ENCODE measurements around the gene ATE1. TPM values are rescaled to one million over a fixed set of nuclear protein-coding genes. Genes with fewer than 3 reads are reported as not detected.

ATE1 gene
- total and polyA plus RNA-seq, 2 donors (not counting 3 experiments of a cell fraction or from before 2014, with no cell fraction given), result 8.7 to 27.1 TPM

- no peak overlapping the region for H3K9ac ChIP-seq (replicated peaks; ENCODE audit: extremely low read depth, insufficient read depth, low read length)
- intact Hi-C loops (cut with micrococcal nuclease) (no loop called here), dilution Hi-C loops (cut with MboI; ENCODE audit: extremely low pct_ligation_motif_present, low sequenced_read_pairs) (no loop called here)
- no peaks in the 10 kb centered on the region for H3K9me1 ChIP-seq (replicated peaks; ENCODE audit: control insufficient read depth, extremely low read depth, insufficient read depth, low read length)
- H3K79me2 ChIP-seq (ENCODE audit: control insufficient read depth, insufficient read depth, low read length), result no peaks in the 10 kb centered on the region
- H3K36me3 ChIP-seq (ENCODE audit: control insufficient read depth in 2 of 2, extremely low read depth in 1 of 2, insufficient read depth in 2 of 2, low read length in 2 of 2), result no peaks in the 10 kb centered on the region
- TF ChIP-seq EZH2 (IDR thresholded peaks at IDR 0.05; ENCODE audit: borderline replicate concordance, low read depth, low read length, severe bottlenecking), result no peak
- TF ChIP-seq MYC (IDR thresholded peaks at IDR 0.05; ENCODE audit: low read depth, low read length), result no peak
- no peak for TF ChIP-seq CTCF (IDR thresholded peaks at IDR 0.05; ENCODE audit: extremely low read depth in 1 of 2, insufficient read depth in 1 of 2, low read depth in 1 of 2, low read length in 2 of 2)
- TF ChIP-seq JUN (IDR thresholded peaks at IDR 0.05; ENCODE audit: borderline replicate concordance, insufficient read depth, insufficient read length, low read depth), result no peak
- H3K27ac ChIP-seq (ENCODE audit: insufficient read depth, low read depth, low read length), result no peak overlapping the region
- H4K20me1 ChIP-seq (replicated peaks; ENCODE audit: control insufficient read depth, extremely low read depth, insufficient read depth, low read length), result no peaks in the 10 kb centered on the region
- POLR2A ChIA-PET, result no interaction called here
- CTCF ChIA-PET, result interaction anchor here (2.2 kb wide), 1 partner anchor 12 kb away, joined by 19 read pairs; no protein-coding TSS in a partner anchor
- BruUV-seq (replicated peaks), result no TSS peak
- H3K27me3 ChIP-seq (ENCODE audit: control insufficient read depth in 2 of 2, insufficient read depth in 2 of 2, low read length in 2 of 2), result no peaks in the 10 kb centered on the region
- no peaks in the 10 kb centered on the region for H3K9me3 ChIP-seq (replicated peaks; ENCODE audit: control insufficient read depth, insufficient read depth, low read length)
- H3K4me3 ChIP-seq (replicated peaks in 1 of 3; ENCODE audit: insufficient read depth in 1 of 3, low read depth in 1 of 3, low read length in 3 of 3), result no peak overlapping the region
- H2AFZ ChIP-seq (ENCODE audit: low read depth, low read length), result no peak overlapping the region
- no peaks in the 10 kb centered on the region for H3K4me1 ChIP-seq (ENCODE audit: control insufficient read depth, extremely low read depth, insufficient read depth, low read length)
- no peak overlapping the region for H3K4me2 ChIP-seq (ENCODE audit: insufficient read depth, low read length)
- DNase-seq (ENCODE audit: low read depth, low spot score) (no peak), FAIRE-seq (no peak)
These were observed 92.5 kb downstream of the ATE1 start for GRCh38 chr10:121835376-121835775.

- Histone ChIP-seq H3K9me3 (replicated peaks; ENCODE audit: control insufficient read depth, insufficient read depth, low read length) (no peaks in the 10 kb centered on the region), H3K36me3 (ENCODE audit: control insufficient read depth in 2 of 2, extremely low read depth in 1 of 2, insufficient read depth in 2 of 2, low read length in 2 of 2) (no peaks in the 10 kb centered on the region), H3K27me3 (ENCODE audit: control insufficient read depth in 2 of 2, insufficient read depth in 2 of 2, low read length in 2 of 2) (no peaks in the 10 kb centered on the region), H3K9ac (replicated peaks; ENCODE audit: extremely low read depth, insufficient read depth, low read length) (no peak overlapping the region), H2AFZ (ENCODE audit: low read depth, low read length) (no peak overlapping the region), H3K4me2 (ENCODE audit: insufficient read depth, low read length) (no peak overlapping the region), H3K9me1 (replicated peaks; ENCODE audit: control insufficient read depth, extremely low read depth, insufficient read depth, low read length) (no peaks in the 10 kb centered on the region), H3K4me3 (replicated peaks in 1 of 3; ENCODE audit: insufficient read depth in 1 of 3, low read depth in 1 of 3, low read length in 3 of 3) (no peak overlapping the region), H4K20me1 (replicated peaks; ENCODE audit: control insufficient read depth, extremely low read depth, insufficient read depth, low read length) (no peaks in the 10 kb centered on the region), H3K27ac (ENCODE audit: insufficient read depth, low read depth, low read length) (no peak overlapping the region), H3K4me1 (ENCODE audit: control insufficient read depth, extremely low read depth, insufficient read depth, low read length) (no peaks in the 10 kb centered on the region), H3K79me2 (ENCODE audit: control insufficient read depth, insufficient read depth, low read length) (no peaks in the 10 kb centered on the region)
- dilution Hi-C loops (cut with MboI; ENCODE audit: extremely low pct_ligation_motif_present, low sequenced_read_pairs) (no loop called here), intact Hi-C loops (cut with micrococcal nuclease) (no loop called here)
- ChIA-PET CTCF (interaction anchor here (2.2 kb wide), 1 partner anchor 11 kb away, joined by 19 read pairs; no protein-coding TSS in a partner anchor), POLR2A (no interaction called here)
- TF ChIP-seq POLR2AphosphoS5 (IDR thresholded peaks at IDR 0.05; ENCODE audit: insufficient read depth, low read depth, low read length) (no peak), MYC (IDR thresholded peaks at IDR 0.05; ENCODE audit: low read depth, low read length) (no peak), FOS (IDR thresholded peaks at IDR 0.05; ENCODE audit: borderline replicate concordance, insufficient read depth, low read length) (no peak), GATA2 (IDR thresholded peaks at IDR 0.05; ENCODE audit: insufficient read depth, insufficient read length, low read depth, low read length) (no peak), JUN (IDR thresholded peaks at IDR 0.05; ENCODE audit: borderline replicate concordance, insufficient read depth, insufficient read length, low read depth) (no peak), POLR2A (IDR thresholded peaks at IDR 0.05; ENCODE audit: low read depth, low read length) (no peak), EZH2 (IDR thresholded peaks at IDR 0.05; ENCODE audit: borderline replicate concordance, low read depth, low read length, severe bottlenecking) (no peak), CTCF (IDR thresholded peaks at IDR 0.05; ENCODE audit: extremely low read depth in 1 of 2, insufficient read depth in 1 of 2, low read depth in 1 of 2, low read length in 2 of 2) (no peak)
- no TSS peak for BruUV-seq (replicated peaks)
- DNase-seq (ENCODE audit: low read depth, low spot score) (no peak), FAIRE-seq (no peak)
These were observed 93.1 kb downstream of the ATE1 start for GRCh38 chr10:121834757-121835156.
